H9 (cell line): Measurements from ENCODE around the gene GPR12. TPM values are rescaled to one million over a fixed set of nuclear protein-coding genes. Genes with fewer than 3 reads are reported as not detected.

Experiments used
- DNase-seq: peaks from one replicate; pipeline ENCODE4 v3.0.0-alpha.2; 2017
- H2AFZ ChIP-seq: one replicate; pipeline ENCODE4 v1.6.1; 2013; ENCODE audit warnings: mild to moderate bottlenecking, low read length, control low read depth, moderate library complexity
- H2AK5ac ChIP-seq: 2 replicates; pipeline ENCODE4 v1.6.1; 2013; ENCODE audit warnings: low read length, control low read depth, mixed read lengths; ENCODE audit not compliant: insufficient read length
- H2BK120ac ChIP-seq: one replicate; pipeline ENCODE4 v1.6.1; 2013; ENCODE audit warnings: low read depth, mild to moderate bottlenecking, low read length, control low read depth, inconsistent platforms; ENCODE audit not compliant: poor library complexity, severe bottlenecking
- H2BK12ac ChIP-seq: 2 replicates; pipeline ENCODE4 v1.6.1; 2013; ENCODE audit warnings: low read length, control low read depth, mixed read lengths, low read depth; ENCODE audit not compliant: insufficient read length
- H2BK15ac ChIP-seq: 2 replicates; pipeline ENCODE4 v1.6.1; 2013; ENCODE audit warnings: low read depth, low read length, control low read depth
- H2BK20ac ChIP-seq: one replicate; pipeline ENCODE4 v1.6.1; 2013; ENCODE audit warnings: low read depth, mild to moderate bottlenecking, low read length, control low read depth, inconsistent platforms; ENCODE audit not compliant: poor library complexity, severe bottlenecking
- H2BK5ac ChIP-seq: 2 replicates; pipeline ENCODE4 v1.6.1; 2013; ENCODE audit warnings: low read length, control low read depth, mixed read lengths; ENCODE audit not compliant: insufficient read length
- H3K14ac ChIP-seq: 2 replicates; pipeline ENCODE4 v1.6.1; 2013; ENCODE audit warnings: low read length, control low read depth; ENCODE audit not compliant: insufficient read depth
- H3K18ac ChIP-seq: 2 replicates; pipeline ENCODE4 v1.6.1; 2013; ENCODE audit warnings: low read depth, mild to moderate bottlenecking, mixed read lengths, low read length, control low read depth; ENCODE audit not compliant: insufficient read length
- H3K23ac ChIP-seq: 2 replicates; pipeline ENCODE4 v1.6.1; 2013; ENCODE audit warnings: low read length, control low read depth, mixed read lengths, low read depth; ENCODE audit not compliant: insufficient read length
- H3K23me2 ChIP-seq: 2 replicates; pipeline ENCODE4 v1.6.1; 2013; ENCODE audit warnings: low read depth, mild to moderate bottlenecking, mixed read lengths, low read length, control low read depth; ENCODE audit not compliant: insufficient read length, poor library complexity, severe bottlenecking
- H3K27ac ChIP-seq: 2 replicates; pipeline ENCODE4 v1.5.1; 2013; ENCODE audit warnings: low read length, control low read depth, mixed read lengths, low read depth; ENCODE audit not compliant: insufficient read length
- H3K27me3 ChIP-seq: 2 replicates; pipeline ENCODE4 v1.6.1; 2013; ENCODE audit warnings: low read length, control low read depth, inconsistent platforms; ENCODE audit not compliant: insufficient read depth
- H3K4ac ChIP-seq: 2 replicates; pipeline ENCODE4 v1.6.1; 2013; ENCODE audit warnings: low read depth, mild to moderate bottlenecking, control low read depth, inconsistent platforms, low read length, moderate library complexity
- H3K4me1 ChIP-seq: 2 replicates; pipeline ENCODE4 v1.6.1; 2013; ENCODE audit warnings: low read length, control low read depth, inconsistent platforms; ENCODE audit not compliant: insufficient read depth
- H3K4me2 ChIP-seq: 2 replicates; pipeline ENCODE4 v1.6.1; 2013; ENCODE audit warnings: low read length, control low read depth, mixed read lengths; ENCODE audit not compliant: insufficient read length, insufficient read depth
- H3K56ac ChIP-seq: 2 replicates; pipeline ENCODE4 v1.6.1; 2013; ENCODE audit warnings: low read depth, mild to moderate bottlenecking, mixed read lengths, low read length, control low read depth; ENCODE audit not compliant: insufficient read length
- H3K79me1 ChIP-seq: 2 replicates; pipeline ENCODE4 v1.6.1; 2013; ENCODE audit warnings: low read depth, mild to moderate bottlenecking, moderate library complexity, low read length, control low read depth, inconsistent platforms; ENCODE audit not compliant: insufficient read depth, poor library complexity, severe bottlenecking
- H3K79me2 ChIP-seq: 2 replicates; pipeline ENCODE4 v1.6.1; 2013; ENCODE audit warnings: low read length, control low read depth, inconsistent platforms; ENCODE audit not compliant: insufficient read depth
- H3K9ac ChIP-seq: 2 replicates; pipeline ENCODE4 v1.6.1; 2013; ENCODE audit warnings: low read length, control low read depth, mixed read lengths; ENCODE audit not compliant: insufficient read length; ENCODE audit errors: extremely low read depth
- H3K9me3 ChIP-seq: one replicate; pipeline ENCODE4 v1.6.1; 2013; ENCODE audit warnings: low read depth, low read length, inconsistent platforms; ENCODE audit not compliant: control insufficient read depth
- H3T11ph ChIP-seq: one replicate; pipeline ENCODE4 v1.6.1; 2013; ENCODE audit warnings: mild to moderate bottlenecking, low read length, control low read depth, inconsistent platforms
- H4K20me1 ChIP-seq: one replicate; pipeline ENCODE4 v1.6.1; 2013; ENCODE audit not compliant: control insufficient read depth, insufficient read length, insufficient read depth
- H4K5ac ChIP-seq: 2 replicates; pipeline ENCODE4 v1.6.1; 2013; ENCODE audit warnings: low read depth, mild to moderate bottlenecking, mixed read lengths, low read length, control low read depth; ENCODE audit not compliant: insufficient read length
- H4K8ac ChIP-seq: replicated peaks from 2 replicates; pipeline ENCODE4 v1.6.1; 2013; ENCODE audit warnings: low read length, control low read depth, mixed read lengths, low read depth; ENCODE audit not compliant: insufficient read length
- H4K91ac ChIP-seq: 2 replicates; pipeline ENCODE4 v1.6.1; 2013; ENCODE audit warnings: low read depth, mild to moderate bottlenecking, moderate library complexity, mixed read lengths, low read length, control low read depth; ENCODE audit not compliant: insufficient read length
- H3K27ac Mint-ChIP-seq, 3 experiments: 2 replicates in 2 of 3; 3 replicates in 1 of 3; pipeline ENCODE4 v1.8.0; 2020 to 2021; ENCODE audit warnings: mixed read lengths in 3 of 3, mild to moderate bottlenecking in 1 of 3, moderate library complexity in 1 of 3
- H3K27me3 Mint-ChIP-seq: 2 replicates; pipeline ENCODE4 v1.8.0; 2021; ENCODE audit warnings: low read depth, mild to moderate bottlenecking, moderate library complexity, mixed read lengths
- H3K36me3 Mint-ChIP-seq, 3 experiments: 2 replicates in 2 of 3; 3 replicates in 1 of 3; pipeline ENCODE4 v1.8.0; 2020 to 2021; ENCODE audit warnings: low read depth in 3 of 3, mixed read lengths in 3 of 3; ENCODE audit not compliant: insufficient read depth in 1 of 3
- H3K4me1 Mint-ChIP-seq, 2 experiments: 2 replicates each; pipeline ENCODE4 v1.8.0; 2020; ENCODE audit warnings: mixed read lengths in 2 of 2
- H3K4me3 Mint-ChIP-seq, 2 experiments: 2 replicates in 1 of 2; 3 replicates in 1 of 2; pipeline ENCODE4 v1.8.0; 2020 to 2021; ENCODE audit warnings: mild to moderate bottlenecking in 2 of 2, mixed read lengths in 2 of 2, moderate library complexity in 1 of 2
- H3K9me3 Mint-ChIP-seq, 2 experiments: 2 replicates in 1 of 2; 3 replicates in 1 of 2; pipeline ENCODE4 v1.8.0; 2020; ENCODE audit warnings: mild to moderate bottlenecking in 2 of 2, mixed read lengths in 2 of 2, moderate library complexity in 1 of 2
- WGBS: extraction: QIAGEN DNeasy Blood & Tissue Kit; methylation state at CpG from one replicate; pipeline ENCODE4 v1.1.7; 2013; ENCODE audit warnings: missing lambda C conversion rate, low lambda C conversion rate, mixed read lengths; ENCODE audit not compliant: insufficient read length; ENCODE audit errors: extremely low coverage; 5-methylcytosine and 5-hydroxymethylcytosine counted together
- total RNA-seq: library from RNA; stranded (reverse); gene quantifications from 2 replicates; pipeline ENCODE4 v1.2.1, GENCODE V29; 2021
- TF ChIP-seq, protein P1 (sequence below): fragments of 200-600 bp; sonication (generic); conservative IDR thresholded peaks from 3 replicates; pipeline ENCODE4 v1.8.0; 2021; ENCODE audit warnings: antibody characterized with exemption, mild to moderate bottlenecking

GPR12 gene
- total RNA-seq, 1 experiment from 2014 or later: not detected

DNA sequence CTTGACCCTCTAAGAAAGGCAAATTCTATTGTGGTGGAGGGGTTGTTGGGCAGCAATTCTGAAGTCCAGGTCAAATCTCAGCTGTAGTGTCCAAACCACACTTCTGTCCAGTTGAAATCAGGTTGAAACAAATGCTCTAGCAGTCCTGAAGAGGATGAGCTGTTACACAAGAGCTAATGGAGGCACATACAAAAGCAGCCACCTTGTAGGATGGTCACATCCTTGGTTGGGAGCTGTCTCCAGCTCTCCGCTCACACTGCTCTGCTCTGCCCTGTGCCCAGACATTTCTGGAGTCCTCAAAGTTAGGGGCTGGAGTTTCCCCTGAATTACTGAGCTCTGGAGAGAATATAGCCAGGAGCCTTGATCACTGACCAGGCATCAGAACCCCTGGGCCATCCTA lies 47.2 kb downstream of the GPR12 start:
- H4K20me1 ChIP-seq: peaks cover 4% of the 10 kb centered on the region

More for the DNA sequence above, 47.2 kb downstream of the GPR12 start:
- H2BK12ac ChIP-seq: no peak overlapping the region
- no peak overlapping the region for H2BK5ac ChIP-seq
- no peak overlapping the region for H3T11ph ChIP-seq
- WGBS: no CpG with 5 or more reads among the region's 1 CpG
- H4K8ac ChIP-seq: no peak overlapping the region
- no peak overlapping the region for H2BK20ac ChIP-seq
- H3K23me2 ChIP-seq: no peaks in the 10 kb centered on the region
- H2AK5ac ChIP-seq: no peak overlapping the region
- H3K27ac Mint-ChIP-seq: no peak overlapping the region
- no peaks in the 10 kb centered on the region for H3K27me3 ChIP-seq
- TF ChIP-seq, protein P1, sequence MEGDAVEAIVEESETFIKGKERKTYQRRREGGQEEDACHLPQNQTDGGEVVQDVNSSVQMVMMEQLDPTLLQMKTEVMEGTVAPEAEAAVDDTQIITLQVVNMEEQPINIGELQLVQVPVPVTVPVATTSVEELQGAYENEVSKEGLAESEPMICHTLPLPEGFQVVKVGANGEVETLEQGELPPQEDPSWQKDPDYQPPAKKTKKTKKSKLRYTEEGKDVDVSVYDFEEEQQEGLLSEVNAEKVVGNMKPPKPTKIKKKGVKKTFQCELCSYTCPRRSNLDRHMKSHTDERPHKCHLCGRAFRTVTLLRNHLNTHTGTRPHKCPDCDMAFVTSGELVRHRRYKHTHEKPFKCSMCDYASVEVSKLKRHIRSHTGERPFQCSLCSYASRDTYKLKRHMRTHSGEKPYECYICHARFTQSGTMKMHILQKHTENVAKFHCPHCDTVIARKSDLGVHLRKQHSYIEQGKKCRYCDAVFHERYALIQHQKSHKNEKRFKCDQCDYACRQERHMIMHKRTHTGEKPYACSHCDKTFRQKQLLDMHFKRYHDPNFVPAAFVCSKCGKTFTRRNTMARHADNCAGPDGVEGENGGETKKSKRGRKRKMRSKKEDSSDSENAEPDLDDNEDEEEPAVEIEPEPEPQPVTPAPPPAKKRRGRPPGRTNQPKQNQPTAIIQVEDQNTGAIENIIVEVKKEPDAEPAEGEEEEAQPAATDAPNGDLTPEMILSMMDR: no peak
- no peak overlapping the region for H2BK15ac ChIP-seq
- peaks cover 14 to 16% of the 10 kb centered on the region in 2 experiments for H3K9me3 Mint-ChIP-seq
- no peak overlapping the region for H4K5ac ChIP-seq
- no peaks in the 10 kb centered on the region for H3K79me1 ChIP-seq
- no peak overlapping the region for H3K56ac ChIP-seq
- peaks cover 9% of the 10 kb centered on the region for H3K27me3 Mint-ChIP-seq
- H3K14ac ChIP-seq: no peak overlapping the region
- H3K4me3 Mint-ChIP-seq: no peak overlapping the region
- no peak for DNase-seq
- no peak overlapping the region for H3K23ac ChIP-seq
- peaks cover 5 to 11% (median 5%) of the 10 kb centered on the region in 3 experiments; a peak in 6 of 7 replicates for H3K36me3 Mint-ChIP-seq
- H3K4me1 Mint-ChIP-seq: peaks cover 12 to 15% of the 10 kb centered on the region in 2 experiments; a peak in 3 of 4 replicates
- no peaks in the 10 kb centered on the region for H3K79me2 ChIP-seq
- no peaks in the 10 kb centered on the region for H3K4me1 ChIP-seq
- H3K4me2 ChIP-seq: no peak overlapping the region
- no peaks in the 10 kb centered on the region for H3K9me3 ChIP-seq
- H4K91ac ChIP-seq: no peak overlapping the region
- H3K9ac ChIP-seq: no peak overlapping the region
- no peak overlapping the region for H3K27ac ChIP-seq
- H2BK120ac ChIP-seq: no peak overlapping the region
- H3K18ac ChIP-seq: no peak overlapping the region
- no peak overlapping the region for H2AFZ ChIP-seq
- no peak overlapping the region for H3K4ac ChIP-seq
